ENCODE measurements around the gene NHS. TPM values are rescaled to one million over a fixed set of nuclear protein-coding genes. Genes with fewer than 3 reads are reported as not detected.

Gene NHS
- polyA plus RNA-seq, 2 donors = 0.78 to 1.7 TPM

- H3K4me1 ChIP-seq (ENCODE audit: control insufficient read depth in 2 of 2, insufficient read depth in 2 of 2, low read length in 1 of 2) = peaks cover 0 to 3% of the 10 kb centered on the region in 2 donors
- WGBS, 2 donors = 76 to 86% methylated on average over 1 of the region's 1 CpG
- H3K9me3 ChIP-seq (ENCODE audit: control insufficient read depth in 2 of 2, insufficient read depth in 1 of 2, low read depth in 1 of 2, low read length in 1 of 2) = no peaks in the 10 kb centered on the region
- no peak overlapping the region for H3K27ac ChIP-seq (ENCODE audit: low read depth in 2 of 2, low read length in 1 of 2)
- H3K4me3 ChIP-seq (ENCODE audit: low read depth in 1 of 2, low read length in 2 of 2) = no peak overlapping the region
- H3K27me3 ChIP-seq (ENCODE audit: control insufficient read depth in 1 of 2, insufficient read depth in 2 of 2, low read length in 2 of 2) = no peaks in the 10 kb centered on the region
- no peaks in the 10 kb centered on the region for H3K36me3 ChIP-seq (ENCODE audit: control insufficient read depth in 2 of 2, insufficient read depth in 2 of 2, low read length in 1 of 2)
Observed at GRCh38 chrX:17669891-17670290, 294.9 kb downstream of the NHS start.

DNA sequence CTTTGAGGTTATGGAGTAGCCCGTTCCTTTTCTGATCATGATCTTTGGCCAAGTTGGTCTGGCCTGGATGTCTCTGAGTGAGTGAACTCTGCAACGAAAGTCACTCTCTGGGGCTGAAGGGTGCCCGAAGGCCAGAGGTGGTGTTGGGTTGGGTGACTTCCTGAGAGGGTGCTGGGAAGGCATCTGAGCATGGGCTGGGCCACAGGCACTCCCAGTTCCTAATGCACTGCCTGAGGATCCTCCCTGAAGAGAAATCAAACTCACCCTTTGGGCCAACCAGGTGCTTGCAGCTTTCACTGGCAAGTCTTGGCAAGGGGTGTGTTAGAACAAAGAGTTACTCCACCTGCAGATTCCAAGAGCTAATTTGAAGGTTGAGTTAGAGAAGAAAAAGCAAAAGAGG is 295.9 kb downstream of the NHS start:
- Histone ChIP-seq H3K4me3 (ENCODE audit: low read depth in 1 of 2, low read length in 2 of 2) (no peak overlapping the region), H3K36me3 (ENCODE audit: control insufficient read depth in 2 of 2, insufficient read depth in 2 of 2, low read length in 1 of 2) (no peaks in the 10 kb centered on the region), H3K4me1 (ENCODE audit: control insufficient read depth in 2 of 2, insufficient read depth in 2 of 2, low read length in 1 of 2) (peaks cover 0 to 3% of the 10 kb centered on the region in 2 donors), H3K27ac (ENCODE audit: low read depth in 2 of 2, low read length in 1 of 2) (no peak overlapping the region), H3K27me3 (ENCODE audit: control insufficient read depth in 1 of 2, insufficient read depth in 2 of 2, low read length in 2 of 2) (no peaks in the 10 kb centered on the region), H3K9me3 (ENCODE audit: control insufficient read depth in 2 of 2, insufficient read depth in 1 of 2, low read depth in 1 of 2, low read length in 1 of 2) (no peaks in the 10 kb centered on the region)
- 38 to 48% methylated on average over 3 of the region's 3 CpGs for WGBS, 2 donors

GRCh38 chrX:17674601-17675000 is 299.6 kb downstream of the NHS start:
- H3K36me3 ChIP-seq (ENCODE audit: control insufficient read depth in 2 of 2, insufficient read depth in 2 of 2, low read length in 1 of 2) = no peaks in the 10 kb centered on the region
- H3K27ac ChIP-seq (ENCODE audit: low read depth in 2 of 2, low read length in 1 of 2) = no peak overlapping the region
- H3K4me3 ChIP-seq (ENCODE audit: low read depth in 1 of 2, low read length in 2 of 2) = no peak overlapping the region
- peaks cover 0 to 3% of the 10 kb centered on the region in 2 donors for H3K4me1 ChIP-seq (ENCODE audit: control insufficient read depth in 2 of 2, insufficient read depth in 2 of 2, low read length in 1 of 2)
- H3K27me3 ChIP-seq (ENCODE audit: control insufficient read depth in 1 of 2, insufficient read depth in 2 of 2, low read length in 2 of 2) = no peaks in the 10 kb centered on the region
- no peaks in the 10 kb centered on the region for H3K9me3 ChIP-seq (ENCODE audit: control insufficient read depth in 2 of 2, insufficient read depth in 1 of 2, low read depth in 1 of 2, low read length in 1 of 2)
- WGBS, 2 donors = 22 to 27% methylated on average over 2 of the region's 2 CpGs

GRCh38 chrX:17679261-17679660 is 304.3 kb downstream of the NHS start:
- Histone ChIP-seq H3K27ac (ENCODE audit: low read depth in 2 of 2, low read length in 1 of 2) (no peak overlapping the region), H3K4me3 (ENCODE audit: low read depth in 1 of 2, low read length in 2 of 2) (no peak overlapping the region), H3K9me3 (ENCODE audit: control insufficient read depth in 2 of 2, insufficient read depth in 1 of 2, low read depth in 1 of 2, low read length in 1 of 2) (no peaks in the 10 kb centered on the region), H3K4me1 (ENCODE audit: control insufficient read depth in 2 of 2, insufficient read depth in 2 of 2, low read length in 1 of 2) (no peaks in the 10 kb centered on the region), H3K27me3 (ENCODE audit: control insufficient read depth in 1 of 2, insufficient read depth in 2 of 2, low read length in 2 of 2) (no peaks in the 10 kb centered on the region), H3K36me3 (ENCODE audit: control insufficient read depth in 2 of 2, insufficient read depth in 2 of 2, low read length in 1 of 2) (no peaks in the 10 kb centered on the region)

DNA sequence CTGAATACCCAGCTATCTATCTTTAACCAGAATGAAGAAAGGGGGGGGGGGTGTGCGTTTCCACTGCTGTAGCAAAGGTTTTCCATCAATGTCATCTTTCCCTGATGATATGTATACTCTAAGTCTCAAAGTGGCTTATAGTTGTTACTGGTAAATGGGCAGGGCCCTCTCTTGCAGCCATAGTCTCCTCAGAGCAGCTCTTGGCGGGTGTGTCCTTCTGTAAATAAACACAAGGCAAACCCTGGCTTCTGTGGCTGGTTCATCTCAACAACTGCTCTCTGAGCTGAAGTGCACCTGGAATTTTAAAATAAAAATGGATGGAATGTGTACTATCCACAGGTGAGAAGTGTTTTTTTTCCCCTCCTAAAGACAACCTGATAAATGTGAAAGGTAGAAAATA is 304.8 kb downstream of the NHS start:
- Histone ChIP-seq H3K36me3 (ENCODE audit: control insufficient read depth in 2 of 2, insufficient read depth in 2 of 2, low read length in 1 of 2) (no peaks in the 10 kb centered on the region), H3K27me3 (ENCODE audit: control insufficient read depth in 1 of 2, insufficient read depth in 2 of 2, low read length in 2 of 2) (no peaks in the 10 kb centered on the region), H3K9me3 (ENCODE audit: control insufficient read depth in 2 of 2, insufficient read depth in 1 of 2, low read depth in 1 of 2, low read length in 1 of 2) (no peaks in the 10 kb centered on the region), H3K4me1 (ENCODE audit: control insufficient read depth in 2 of 2, insufficient read depth in 2 of 2, low read length in 1 of 2) (no peaks in the 10 kb centered on the region), H3K27ac (ENCODE audit: low read depth in 2 of 2, low read length in 1 of 2) (no peak overlapping the region), H3K4me3 (ENCODE audit: low read depth in 1 of 2, low read length in 2 of 2) (no peak overlapping the region)
- 34 to 39% methylated on average over 2 of the region's 2 CpGs for WGBS, 2 donors

- Histone ChIP-seq H3K27me3 (ENCODE audit: control insufficient read depth in 1 of 2, insufficient read depth in 2 of 2, low read length in 2 of 2) (no peaks in the 10 kb centered on the region), H3K9me3 (ENCODE audit: control insufficient read depth in 2 of 2, insufficient read depth in 1 of 2, low read depth in 1 of 2, low read length in 1 of 2) (no peaks in the 10 kb centered on the region), H3K4me3 (ENCODE audit: low read depth in 1 of 2, low read length in 2 of 2) (no peak overlapping the region), H3K36me3 (ENCODE audit: control insufficient read depth in 2 of 2, insufficient read depth in 2 of 2, low read length in 1 of 2) (no peaks in the 10 kb centered on the region), H3K27ac (ENCODE audit: low read depth in 2 of 2, low read length in 1 of 2) (no peak overlapping the region), H3K4me1 (ENCODE audit: control insufficient read depth in 2 of 2, insufficient read depth in 2 of 2, low read length in 1 of 2) (no peaks in the 10 kb centered on the region)
- WGBS, 2 donors = 54 to 89% methylated on average over 1 of the region's 1 CpG
Observed at GRCh38 chrX:17680732-17681413, 305.9 kb downstream of the NHS start.

DNA sequence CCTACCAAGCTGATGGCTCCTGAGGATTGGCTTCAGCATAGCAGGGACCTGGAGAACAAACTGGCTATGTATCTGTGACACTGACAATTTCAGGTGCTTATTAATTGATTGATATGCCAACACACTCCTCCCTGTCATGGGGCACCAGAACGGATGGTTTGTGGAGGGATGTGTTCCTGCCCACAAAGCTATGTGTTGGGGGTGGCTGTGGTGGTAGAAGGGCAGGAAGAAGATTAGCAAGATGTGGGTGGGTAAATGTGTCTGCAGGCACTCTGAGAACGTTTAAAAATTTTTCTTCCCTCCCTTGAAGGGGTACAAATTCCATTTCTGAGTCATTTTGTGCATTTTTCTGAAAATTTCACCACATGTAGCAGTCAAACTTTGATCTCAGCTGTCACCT is 307.3 kb downstream of the NHS start:
- Histone ChIP-seq H3K4me3 (ENCODE audit: low read depth in 1 of 2, low read length in 2 of 2) (no peak overlapping the region), H3K27ac (ENCODE audit: low read depth in 2 of 2, low read length in 1 of 2) (no peak overlapping the region), H3K9me3 (ENCODE audit: control insufficient read depth in 2 of 2, insufficient read depth in 1 of 2, low read depth in 1 of 2, low read length in 1 of 2) (no peaks in the 10 kb centered on the region), H3K4me1 (ENCODE audit: control insufficient read depth in 2 of 2, insufficient read depth in 2 of 2, low read length in 1 of 2) (no peaks in the 10 kb centered on the region), H3K36me3 (ENCODE audit: control insufficient read depth in 2 of 2, insufficient read depth in 2 of 2, low read length in 1 of 2) (no peaks in the 10 kb centered on the region), H3K27me3 (ENCODE audit: control insufficient read depth in 1 of 2, insufficient read depth in 2 of 2, low read length in 2 of 2) (no peaks in the 10 kb centered on the region)
- 36 to 66% methylated on average over 2 of the region's 2 CpGs for WGBS, 2 donors

DNA sequence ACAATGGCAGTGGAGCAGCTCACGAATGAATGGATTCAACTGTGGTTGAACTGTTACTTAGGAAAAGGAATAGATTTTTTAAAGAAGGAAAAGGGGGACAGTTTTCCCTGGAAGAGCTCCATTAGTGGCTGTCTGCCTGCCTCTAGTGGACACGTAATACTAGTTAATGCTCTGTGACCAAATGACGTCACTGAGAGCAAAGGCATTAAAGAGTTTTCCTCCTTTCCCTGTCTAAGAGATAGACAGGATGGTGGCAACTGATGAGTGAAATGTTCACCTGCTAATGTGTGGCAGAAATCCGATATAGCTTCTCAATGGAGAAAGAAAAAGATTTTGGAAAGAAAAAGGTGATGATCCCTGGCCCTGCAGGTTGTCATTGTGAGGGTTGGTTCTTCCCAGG is 310.0 kb downstream of the NHS start:
- no peaks in the 10 kb centered on the region for H3K36me3 ChIP-seq (ENCODE audit: control insufficient read depth in 2 of 2, insufficient read depth in 2 of 2, low read length in 1 of 2)
- H3K4me3 ChIP-seq (ENCODE audit: low read depth in 1 of 2, low read length in 2 of 2) = no peak overlapping the region
- H3K27ac ChIP-seq (ENCODE audit: low read depth in 2 of 2, low read length in 1 of 2) = no peak overlapping the region
- no peaks in the 10 kb centered on the region for H3K9me3 ChIP-seq (ENCODE audit: control insufficient read depth in 2 of 2, insufficient read depth in 1 of 2, low read depth in 1 of 2, low read length in 1 of 2)
- no peaks in the 10 kb centered on the region for H3K27me3 ChIP-seq (ENCODE audit: control insufficient read depth in 1 of 2, insufficient read depth in 2 of 2, low read length in 2 of 2)
- 73 to 92% methylated on average over 4 of the region's 4 CpGs for whole genome bisulfite sequencing, 2 donors
- H3K4me1 ChIP-seq (ENCODE audit: control insufficient read depth in 2 of 2, insufficient read depth in 2 of 2, low read length in 1 of 2) = no peaks in the 10 kb centered on the region

DNA sequence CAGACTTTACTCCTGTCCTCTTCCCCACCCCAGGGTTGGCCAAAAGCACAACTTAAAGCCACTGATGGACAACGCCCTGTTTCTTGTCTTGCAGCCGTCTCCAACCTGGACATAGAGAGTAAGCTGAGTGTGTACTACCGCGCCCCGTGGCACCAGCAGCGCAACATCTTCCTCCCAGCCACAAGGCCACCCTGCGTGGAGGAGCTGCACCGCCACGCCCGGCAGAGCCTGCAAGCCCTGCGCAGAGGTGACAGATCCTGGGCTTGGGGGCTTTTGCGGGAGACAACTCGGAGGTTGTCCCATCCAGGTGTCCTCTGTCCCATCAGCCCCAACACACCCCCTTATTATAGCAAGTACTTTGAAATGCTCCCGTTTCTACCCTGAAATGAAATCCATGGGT is 312.6 kb downstream of the NHS start:
- 90 to 95% methylated on average over 13 to 14 of the region's 14 CpGs for WGBS, 2 donors
- Histone ChIP-seq H3K36me3 (ENCODE audit: control insufficient read depth in 2 of 2, insufficient read depth in 2 of 2, low read length in 1 of 2) (no peaks in the 10 kb centered on the region), H3K4me3 (ENCODE audit: low read depth in 1 of 2, low read length in 2 of 2) (no peak overlapping the region), H3K4me1 (ENCODE audit: control insufficient read depth in 2 of 2, insufficient read depth in 2 of 2, low read length in 1 of 2) (no peaks in the 10 kb centered on the region), H3K9me3 (ENCODE audit: control insufficient read depth in 2 of 2, insufficient read depth in 1 of 2, low read depth in 1 of 2, low read length in 1 of 2) (no peaks in the 10 kb centered on the region), H3K27me3 (ENCODE audit: control insufficient read depth in 1 of 2, insufficient read depth in 2 of 2, low read length in 2 of 2) (no peaks in the 10 kb centered on the region), H3K27ac (ENCODE audit: low read depth in 2 of 2, low read length in 1 of 2) (no peak overlapping the region)

DNA sequence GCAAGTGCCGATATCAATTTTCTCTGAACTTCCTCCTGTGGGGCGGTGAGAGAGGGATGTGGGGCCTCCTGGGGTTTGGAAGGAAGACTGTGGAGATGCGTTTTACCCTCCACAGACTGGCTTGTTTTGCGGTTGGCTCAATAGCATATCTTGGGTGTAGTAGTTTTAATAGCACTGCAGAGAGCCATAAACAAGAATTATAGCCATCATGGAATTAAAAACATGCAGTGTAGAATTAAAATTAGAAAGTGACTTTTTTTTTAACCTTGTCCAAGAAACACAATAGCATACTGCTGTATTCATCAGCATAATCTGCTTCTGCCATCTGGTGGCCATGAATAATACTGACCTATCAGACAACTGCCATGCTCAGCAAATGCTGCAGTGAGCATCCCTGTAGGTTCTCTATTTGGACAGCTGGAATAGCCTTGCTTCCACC is 315.0 kb downstream of the NHS start:
- Histone ChIP-seq H3K27me3 (ENCODE audit: control insufficient read depth in 1 of 2, insufficient read depth in 2 of 2, low read length in 2 of 2) (no peaks in the 10 kb centered on the region), H3K4me3 (ENCODE audit: low read depth in 1 of 2, low read length in 2 of 2) (no peak overlapping the region), H3K36me3 (ENCODE audit: control insufficient read depth in 2 of 2, insufficient read depth in 2 of 2, low read length in 1 of 2) (no peaks in the 10 kb centered on the region), H3K4me1 (ENCODE audit: control insufficient read depth in 2 of 2, insufficient read depth in 2 of 2, low read length in 1 of 2) (no peaks in the 10 kb centered on the region), H3K27ac (ENCODE audit: low read depth in 2 of 2, low read length in 1 of 2) (no peak overlapping the region), H3K9me3 (ENCODE audit: control insufficient read depth in 2 of 2, insufficient read depth in 1 of 2, low read depth in 1 of 2, low read length in 1 of 2) (no peaks in the 10 kb centered on the region)
- WGBS, 2 donors = 50 to 54% methylated on average over 4 of the region's 4 CpGs
